ENCODE results near the gene ADGRD1.
"Not testable (repeated sequence)": the region's sequence is repeated elsewhere in the genome, so short reads cannot be mapped to it uniquely, and the experiment has no call there.

ADGRD1 gene

GRCh38 chr12:131116468-131117117 is 162.9 kb downstream of the ADGRD1 start:
- H3K4me3 ChIP-seq (ENCODE audit: low read length), result no peak overlapping the region
- no peak overlapping the region for H3K27ac ChIP-seq (ENCODE audit: low read depth, low read length)
- H3K36me3 ChIP-seq (ENCODE audit: insufficient read depth, low read length), result no peaks in the 10 kb centered on the region
- 57% methylated on average over 15 of the region's 15 CpGs for WGBS
- H3K4me1 ChIP-seq (ENCODE audit: insufficient read depth, low read length), result peaks cover 8% of the 10 kb centered on the region; the same call in 1 of the 2 replicates
- no peaks in the 10 kb centered on the region for H3K27me3 ChIP-seq (ENCODE audit: insufficient read depth, low read length)
- H3K9me3 ChIP-seq (ENCODE audit: insufficient read depth, low read depth, low read length), result no peaks in the 10 kb centered on the region
- no peak overlapping the region for H3K9ac ChIP-seq (ENCODE audit: low read depth, low read length)

- H3K4me1 ChIP-seq (ENCODE audit: insufficient read depth, low read length), result peaks cover 8% of the 10 kb centered on the region; the same call in 1 of the 2 replicates
- H3K36me3 ChIP-seq (ENCODE audit: insufficient read depth, low read length), result no peaks in the 10 kb centered on the region
- WGBS, result 97% methylated on average over 7 of the region's 7 CpGs
- no peak overlapping the region for H3K27ac ChIP-seq (ENCODE audit: low read depth, low read length)
- no peak overlapping the region for H3K4me3 ChIP-seq (ENCODE audit: low read length)
- H3K27me3 ChIP-seq (ENCODE audit: insufficient read depth, low read length), result no peaks in the 10 kb centered on the region
- no peaks in the 10 kb centered on the region for H3K9me3 ChIP-seq (ENCODE audit: insufficient read depth, low read depth, low read length)
- no peak overlapping the region for H3K9ac ChIP-seq (ENCODE audit: low read depth, low read length)
Observed at GRCh38 chr12:131117438-131118245, 163.9 kb downstream of the ADGRD1 start.

GRCh38 chr12:131118371-131118770 is 164.7 kb downstream of the ADGRD1 start:
- no peaks in the 10 kb centered on the region for H3K36me3 ChIP-seq (ENCODE audit: insufficient read depth, low read length)
- H3K27ac ChIP-seq (ENCODE audit: low read depth, low read length), result no peak overlapping the region
- H3K9me3 ChIP-seq (ENCODE audit: insufficient read depth, low read depth, low read length), result no peaks in the 10 kb centered on the region
- 86% methylated on average over 9 of the region's 9 CpGs for WGBS
- H3K4me3 ChIP-seq (ENCODE audit: low read length), result no peak overlapping the region
- peaks cover 4% of the 10 kb centered on the region; the same call in 1 of the 2 replicates for H3K4me1 ChIP-seq (ENCODE audit: insufficient read depth, low read length)
- no peak overlapping the region for H3K9ac ChIP-seq (ENCODE audit: low read depth, low read length)
- no peaks in the 10 kb centered on the region for H3K27me3 ChIP-seq (ENCODE audit: insufficient read depth, low read length)

- H3K4me3 ChIP-seq (ENCODE audit: low read length); H3K9me3 ChIP-seq (ENCODE audit: insufficient read depth, low read depth, low read length); H3K4me1 ChIP-seq (ENCODE audit: insufficient read depth, low read length); H3K27ac ChIP-seq (ENCODE audit: low read depth, low read length); H3K9ac ChIP-seq (ENCODE audit: low read depth, low read length); H3K27me3 ChIP-seq (ENCODE audit: insufficient read depth, low read length); H3K36me3 ChIP-seq (ENCODE audit: insufficient read depth, low read length): not testable (repeated sequence)
- 93% methylated on average over 6 of the region's 8 CpGs for WGBS
Observed at GRCh38 chr12:131119345-131119744, 165.6 kb downstream of the ADGRD1 start.

GRCh38 chr12:131119936-131120335 is 166.2 kb downstream of the ADGRD1 start:
- Histone ChIP-seq H3K36me3 (ENCODE audit: insufficient read depth, low read length) (no peaks in the 10 kb centered on the region), H3K27me3 (ENCODE audit: insufficient read depth, low read length) (no peaks in the 10 kb centered on the region), H3K9ac (ENCODE audit: low read depth, low read length) (no peak overlapping the region), H3K9me3 (ENCODE audit: insufficient read depth, low read depth, low read length) (no peaks in the 10 kb centered on the region), H3K4me1 (ENCODE audit: insufficient read depth, low read length) (no peaks in the 10 kb centered on the region), H3K4me3 (ENCODE audit: low read length) (no peak overlapping the region), H3K27ac (ENCODE audit: low read depth, low read length) (no peak overlapping the region)
- 97% methylated on average over 8 of the region's 8 CpGs for WGBS

GRCh38 chr12:131120831-131121271 is 167.1 kb downstream of the ADGRD1 start:
- Histone ChIP-seq H3K9me3 (ENCODE audit: insufficient read depth, low read depth, low read length) (no peaks in the 10 kb centered on the region), H3K9ac (ENCODE audit: low read depth, low read length) (no peak overlapping the region)
- 92% methylated on average over 25 of the region's 25 CpGs for WGBS

DNA sequence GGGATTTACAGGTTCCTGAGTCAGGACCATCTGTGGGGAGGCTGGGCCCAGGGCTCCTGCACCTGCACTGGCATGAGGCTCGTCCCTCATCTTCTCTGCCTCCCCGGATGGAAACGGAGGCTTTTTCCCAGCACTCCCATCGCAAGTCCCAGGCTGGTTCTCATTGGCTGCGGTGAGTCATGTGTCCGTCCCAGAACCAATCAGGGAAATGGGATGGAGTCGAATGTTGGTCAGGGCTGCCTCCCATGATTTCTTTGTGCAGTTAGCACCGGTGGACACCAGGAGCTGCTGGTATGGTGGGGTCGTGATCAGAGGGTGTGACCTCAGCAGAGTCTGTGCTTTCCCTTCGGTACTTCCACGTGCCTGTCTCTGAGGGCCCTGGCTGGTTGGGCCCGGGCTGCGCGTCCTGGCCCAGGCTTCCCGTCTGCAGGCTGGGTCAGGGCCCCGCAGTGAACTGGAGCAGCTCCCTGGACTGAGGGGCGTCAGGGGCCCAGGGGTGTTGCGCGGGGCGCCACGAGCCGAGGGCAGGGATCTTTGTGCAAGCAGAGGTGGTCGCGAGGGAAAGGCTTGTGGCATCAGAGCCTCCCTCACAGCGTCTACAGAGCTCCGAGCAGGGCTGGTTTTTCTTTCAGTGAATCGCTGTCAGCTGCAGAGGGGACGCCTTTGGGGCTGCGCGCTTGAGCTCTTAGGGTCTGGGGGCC is 168.1 kb downstream of the ADGRD1 start:
- Histone ChIP-seq H3K4me1 (ENCODE audit: insufficient read depth, low read length) (no peaks in the 10 kb centered on the region), H3K9ac (ENCODE audit: low read depth, low read length) (no peak overlapping the region), H3K27me3 (ENCODE audit: insufficient read depth, low read length) (no peaks in the 10 kb centered on the region), H3K9me3 (ENCODE audit: insufficient read depth, low read depth, low read length) (no peaks in the 10 kb centered on the region), H3K27ac (ENCODE audit: low read depth, low read length) (no peak overlapping the region), H3K36me3 (ENCODE audit: insufficient read depth, low read length) (no peaks in the 10 kb centered on the region), H3K4me3 (ENCODE audit: low read length) (no peak overlapping the region)
- WGBS, result 95% methylated on average over 30 of the region's 30 CpGs

More at GRCh38 chr12:131120831-131121271, 167.1 kb downstream of the ADGRD1 start:
- Histone ChIP-seq H3K27ac (ENCODE audit: low read depth, low read length) (no peak overlapping the region), H3K27me3 (ENCODE audit: insufficient read depth, low read length) (no peaks in the 10 kb centered on the region), H3K4me1 (ENCODE audit: insufficient read depth, low read length) (no peaks in the 10 kb centered on the region), H3K4me3 (ENCODE audit: low read length) (no peak overlapping the region), H3K36me3 (ENCODE audit: insufficient read depth, low read length) (no peaks in the 10 kb centered on the region)

DNA sequence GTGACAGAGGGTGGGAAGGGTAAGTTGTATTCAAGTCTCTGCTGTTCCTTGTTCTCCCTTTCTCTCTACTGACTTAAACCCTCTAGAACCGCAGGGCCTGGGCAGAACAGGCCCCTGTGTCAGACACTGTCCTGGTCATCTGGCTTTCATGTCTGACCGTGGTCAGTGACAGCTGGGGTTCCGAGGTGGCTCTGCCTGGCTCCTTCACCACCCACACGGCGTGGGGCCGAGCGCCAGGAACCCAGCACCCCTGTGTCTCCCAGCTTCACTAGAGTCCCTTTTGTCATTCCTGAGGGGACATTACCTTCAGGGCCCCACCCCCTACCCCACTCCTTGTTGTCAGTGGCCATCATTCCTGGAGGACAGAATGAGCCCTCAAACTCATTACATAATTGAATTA is 168.9 kb downstream of the ADGRD1 start:
- Histone ChIP-seq H3K36me3 (ENCODE audit: insufficient read depth, low read length) (no peaks in the 10 kb centered on the region), H3K4me3 (ENCODE audit: low read length) (no peak overlapping the region), H3K9me3 (ENCODE audit: insufficient read depth, low read depth, low read length) (no peaks in the 10 kb centered on the region), H3K27me3 (ENCODE audit: insufficient read depth, low read length) (no peaks in the 10 kb centered on the region), H3K4me1 (ENCODE audit: insufficient read depth, low read length) (no peaks in the 10 kb centered on the region), H3K27ac (ENCODE audit: low read depth, low read length) (no peak overlapping the region), H3K9ac (ENCODE audit: low read depth, low read length) (no peak overlapping the region)
- WGBS, result 95% methylated on average over 7 of the region's 7 CpGs

GRCh38 chr12:131123817-131124216 is 170.1 kb downstream of the ADGRD1 start:
- Histone ChIP-seq H3K27me3 (ENCODE audit: insufficient read depth, low read length) (no peaks in the 10 kb centered on the region), H3K9me3 (ENCODE audit: insufficient read depth, low read depth, low read length) (no peaks in the 10 kb centered on the region), H3K36me3 (ENCODE audit: insufficient read depth, low read length) (no peaks in the 10 kb centered on the region), H3K4me3 (ENCODE audit: low read length) (no peak overlapping the region), H3K4me1 (ENCODE audit: insufficient read depth, low read length) (no peaks in the 10 kb centered on the region), H3K27ac (ENCODE audit: low read depth, low read length) (no peak overlapping the region), H3K9ac (ENCODE audit: low read depth, low read length) (no peak overlapping the region)
- WGBS, result 94% methylated on average over 9 of the region's 10 CpGs

GRCh38 chr12:131124487-131125280 is 171.0 kb downstream of the ADGRD1 start:
- Histone ChIP-seq H3K4me3 (ENCODE audit: low read length) (no peak overlapping the region), H3K27me3 (ENCODE audit: insufficient read depth, low read length) (no peaks in the 10 kb centered on the region), H3K9me3 (ENCODE audit: insufficient read depth, low read depth, low read length) (no peaks in the 10 kb centered on the region), H3K9ac (ENCODE audit: low read depth, low read length) (no peak overlapping the region), H3K27ac (ENCODE audit: low read depth, low read length) (no peak overlapping the region), H3K36me3 (ENCODE audit: insufficient read depth, low read length) (no peaks in the 10 kb centered on the region), H3K4me1 (ENCODE audit: insufficient read depth, low read length) (no peaks in the 10 kb centered on the region)
- WGBS, result 92% methylated on average over 19 of the region's 19 CpGs
